OCI-LY1 (cell line): ENCODE measurements around the gene SLFN12.

Experiments
- EZH2 ChIP-seq: fragments of 200-600 bp; sonication (generic), shearing (Covaris generic); IDR thresholded peaks from 2 replicates; pipeline ENCODE4 v1.8.0; 2017; ENCODE audit warnings: borderline replicate concordance, mixed run types, mild to moderate bottlenecking, antibody characterized with exemption, low read length, moderate library complexity, mixed read lengths
- TF ChIP-seq, protein P1 (sequence below): fragments of 200-600 bp; sonication (generic), shearing (Covaris generic); IDR thresholded peaks from 2 replicates; pipeline ENCODE4 v1.5.1; 2017; ENCODE audit warnings: mild to moderate bottlenecking, antibody characterized with exemption, low read length, moderate library complexity, mixed read lengths

DNA sequence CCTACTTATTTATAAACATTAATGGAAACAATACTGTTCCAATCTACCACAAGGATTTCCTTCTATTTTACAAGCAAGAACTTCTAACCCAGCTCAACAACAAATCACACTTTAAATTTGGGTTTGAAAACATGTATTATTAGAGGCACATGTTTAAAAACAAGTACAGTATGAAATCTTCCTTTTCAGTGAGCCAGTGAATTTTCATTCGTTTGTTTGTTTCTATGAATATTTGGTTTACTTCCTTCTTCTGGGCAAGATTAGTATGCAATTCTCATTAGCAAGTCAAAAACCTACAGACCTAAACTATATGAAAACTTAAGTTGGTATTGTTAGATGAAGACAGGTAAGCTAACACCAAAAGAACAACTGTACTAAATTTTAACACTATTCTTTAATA, 25.7 kb downstream of the SLFN12 start:
- TF ChIP-seq, protein P1, sequence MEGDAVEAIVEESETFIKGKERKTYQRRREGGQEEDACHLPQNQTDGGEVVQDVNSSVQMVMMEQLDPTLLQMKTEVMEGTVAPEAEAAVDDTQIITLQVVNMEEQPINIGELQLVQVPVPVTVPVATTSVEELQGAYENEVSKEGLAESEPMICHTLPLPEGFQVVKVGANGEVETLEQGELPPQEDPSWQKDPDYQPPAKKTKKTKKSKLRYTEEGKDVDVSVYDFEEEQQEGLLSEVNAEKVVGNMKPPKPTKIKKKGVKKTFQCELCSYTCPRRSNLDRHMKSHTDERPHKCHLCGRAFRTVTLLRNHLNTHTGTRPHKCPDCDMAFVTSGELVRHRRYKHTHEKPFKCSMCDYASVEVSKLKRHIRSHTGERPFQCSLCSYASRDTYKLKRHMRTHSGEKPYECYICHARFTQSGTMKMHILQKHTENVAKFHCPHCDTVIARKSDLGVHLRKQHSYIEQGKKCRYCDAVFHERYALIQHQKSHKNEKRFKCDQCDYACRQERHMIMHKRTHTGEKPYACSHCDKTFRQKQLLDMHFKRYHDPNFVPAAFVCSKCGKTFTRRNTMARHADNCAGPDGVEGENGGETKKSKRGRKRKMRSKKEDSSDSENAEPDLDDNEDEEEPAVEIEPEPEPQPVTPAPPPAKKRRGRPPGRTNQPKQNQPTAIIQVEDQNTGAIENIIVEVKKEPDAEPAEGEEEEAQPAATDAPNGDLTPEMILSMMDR = no peak
- TF ChIP-seq EZH2 = no peak
